NCI-H1417 treated with DMSO at 0.1 percent for 48 hours (cell line): ENCODE measurements around the gene UGT2B11.
"Not testable (repeated sequence)": the region's sequence is repeated elsewhere in the genome, so short reads cannot be mapped to it uniquely, and the experiment has no call there.

Experiments used
- DNase-seq: peaks from one replicate; lab custom pipeline; 2025; lab: John Stamatoyannopoulos, UW

Gene UGT2B11

GRCh38 chr4:69214716-69215115 is at the start of gene UGT2B11:
Gene UGT2B11, minus strand, starts transcription at chr4:69214748. Its CDS starts 26 bp downstream, at chr4:69214722.
- no peak for DNase-seq

- not testable (repeated sequence) for DNase-seq
Observed at GRCh38 chr4:69253147-69253772, 38.7 kb upstream of the UGT2B11 start.

- DNase-seq = not testable (repeated sequence)
Observed at GRCh38 chr4:69250884-69251283, 36.3 kb upstream of the UGT2B11 start.

- not testable (repeated sequence) for DNase-seq
Observed at GRCh38 chr4:69242562-69243240, 28.2 kb upstream of the UGT2B11 start.

GRCh38 chr4:69241746-69242145 is 27.2 kb upstream of the UGT2B11 start:
- not testable (repeated sequence) for DNase-seq

- DNase-seq = not testable (repeated sequence)
Observed at GRCh38 chr4:69240787-69241186, 26.2 kb upstream of the UGT2B11 start.

GRCh38 chr4:69239557-69240168 is 25.1 kb upstream of the UGT2B11 start:
- DNase-seq = no peak

- DNase-seq = no peak
Observed at GRCh38 chr4:69239092-69239491, 24.5 kb upstream of the UGT2B11 start.

- DNase-seq = no peak
Observed at GRCh38 chr4:69224891-69225290, 10.3 kb upstream of the UGT2B11 start.

GRCh38 chr4:69223277-69223676 is 8.7 kb upstream of the UGT2B11 start:
- DNase-seq = not testable (repeated sequence)

GRCh38 chr4:69218491-69218890 is 3.9 kb upstream of the UGT2B11 start:
- DNase-seq = not testable (repeated sequence)

GRCh38 chr4:69210911-69211310 is 3.6 kb downstream of the UGT2B11 start:
- no peak for DNase-seq

- DNase-seq = not testable (repeated sequence)
Observed at GRCh38 chr4:69198506-69198905, 16.0 kb downstream of the UGT2B11 start.

GRCh38 chr4:69196209-69196965 is 18.2 kb downstream of the UGT2B11 start:
- no peak for DNase-seq

GRCh38 chr4:69194166-69194565 is 20.4 kb downstream of the UGT2B11 start:
- DNase-seq = no peak

- not testable (repeated sequence) for DNase-seq
Observed at GRCh38 chr4:69191905-69192304, 22.6 kb downstream of the UGT2B11 start.

- DNase-seq = not testable (repeated sequence)
Observed at GRCh38 chr4:69190621-69191020, 23.9 kb downstream of the UGT2B11 start.

- not testable (repeated sequence) for DNase-seq
Observed at GRCh38 chr4:69181519-69182169, 32.9 kb downstream of the UGT2B11 start.

GRCh38 chr4:69179817-69180216 is 34.7 kb downstream of the UGT2B11 start:
- DNase-seq = not testable (repeated sequence)

- DNase-seq = not testable (repeated sequence)
Observed at GRCh38 chr4:69178751-69179205, 35.8 kb downstream of the UGT2B11 start.

- DNase-seq = peak; percentile 59
Observed at GRCh38 chr4:69170233-69171134, 44.1 kb downstream of the UGT2B11 start.
